ENCODE data around the gene LRFN2.

Gene LRFN2

GRCh38 chr6:40542175-40542764 lies 44.9 kb downstream of the LRFN2 start:
- DNase-seq, result no peak

- no peak for DNase-seq
Observed at GRCh38 chr6:40541556-40542174, 45.5 kb downstream of the LRFN2 start.

- no peak for DNase-seq
Observed at GRCh38 chr6:40540790-40541189, 46.4 kb downstream of the LRFN2 start.

- no peak for DNase-seq
Observed at GRCh38 chr6:40539853-40540252, 47.3 kb downstream of the LRFN2 start.

GRCh38 chr6:40538556-40538955 lies 48.6 kb downstream of the LRFN2 start:
- no peak for DNase-seq

GRCh38 chr6:40537446-40537845 lies 49.7 kb downstream of the LRFN2 start:
- no peak for DNase-seq

- DNase-seq, result no peak
Observed at GRCh38 chr6:40536442-40536841, 50.7 kb downstream of the LRFN2 start.

GRCh38 chr6:40535819-40536380 lies 51.3 kb downstream of the LRFN2 start:
- DNase-seq, result no peak

- no peak for DNase-seq
Observed at GRCh38 chr6:40535110-40535818, 51.9 kb downstream of the LRFN2 start.

- DNase-seq, result no peak
Observed at GRCh38 chr6:40532349-40533000, 54.7 kb downstream of the LRFN2 start.

GRCh38 chr6:40529919-40530318 lies 57.2 kb downstream of the LRFN2 start:
- DNase-seq, result no peak

GRCh38 chr6:40529040-40529439 lies 58.1 kb downstream of the LRFN2 start:
- no peak for DNase-seq

- no peak for DNase-seq
Observed at GRCh38 chr6:40528051-40528450, 59.1 kb downstream of the LRFN2 start.

GRCh38 chr6:40526036-40526435 lies 61.1 kb downstream of the LRFN2 start:
- DNase-seq, result no peak

- no peak for DNase-seq
Observed at GRCh38 chr6:40524797-40525585, 62.2 kb downstream of the LRFN2 start.

- no peak for DNase-seq
Observed at GRCh38 chr6:40523505-40524172, 63.5 kb downstream of the LRFN2 start.

- no peak for DNase-seq
Observed at GRCh38 chr6:40521496-40521895, 65.7 kb downstream of the LRFN2 start.

- DNase-seq, result no peak
Observed at GRCh38 chr6:40520678-40521077, 66.5 kb downstream of the LRFN2 start.

- no peak for DNase-seq
Observed at GRCh38 chr6:40520084-40520483, 67.1 kb downstream of the LRFN2 start.

- DNase-seq, result no peak
Observed at GRCh38 chr6:40517654-40518053, 69.5 kb downstream of the LRFN2 start.

- no peak for DNase-seq
Observed at GRCh38 chr6:40516429-40516828, 70.7 kb downstream of the LRFN2 start.

GRCh38 chr6:40512340-40512739 lies 74.8 kb downstream of the LRFN2 start:
- DNase-seq, result no peak

Measured in NCI-H774 (cell line).